HCT116 (cell line): ENCODE data around the gene PLSCR4. TPM values are rescaled to one million over a fixed set of nuclear protein-coding genes. Genes with fewer than 3 reads are reported as not detected.

Experiments
- ATAC-seq: fragments of 200-7000 bp; cut with Tn5 transposase; 2 replicates; pipeline ENCODE4 v1.9.1; 2020; ENCODE audit warnings: mild to moderate bottlenecking, moderate library complexity
- BruUV-seq: library from RNA; stranded (reverse); fragments of 400-500 nt; replicated peaks from 2 replicates; lab custom pipeline; 2021; lab: Mats Ljungman, UMichigan
- CTCF ChIA-PET: fragments of 300-600 bp; sonication (Branson Sonifier 250); formaldehyde crosslinking; loops from one replicate; lab custom pipeline; 2021; ENCODE audit warnings: antibody characterized with exemption; lab: Charles Lee
- POLR2A ChIA-PET: fragments of 300-600, 350-600 bp; sonication (Branson Sonifier 250); formaldehyde crosslinking; loops from one replicate; lab custom pipeline; 2021; ENCODE audit warnings: antibody characterized with exemption; lab: Charles Lee
- RAD21 ChIA-PET, 2 experiments: fragments of 300-600 bp; sonication (Branson Sonifier 250); formaldehyde crosslinking; loops; one replicate each; lab custom pipeline; 2023; ENCODE audit warnings: low total read pairs in 2 of 2; ENCODE audit not compliant: uncharacterized antibody in 2 of 2, unreplicated experiment in 2 of 2, low non-redundant PET in 1 of 2; lab: Charles Lee
- DNase-seq: peaks from one replicate; pipeline ENCODE4 v3.0.0-alpha.2; 2010; ENCODE audit warnings: low read depth, low spot score
- H2AFZ ChIP-seq: fragments of 200-600 bp; shearing (Covaris generic), sonication (generic); 2 replicates; pipeline ENCODE4 v1.6.1; 2017; ENCODE audit warnings: low read depth, mixed run types, mixed read lengths, antibody characterized with exemption, low read length; ENCODE audit not compliant: poor library complexity, severe bottlenecking
- H3K27ac ChIP-seq: 2 replicates; pipeline ENCODE4 v1.5.1; 2012; ENCODE audit warnings: low read depth, low read length
- H3K27me3 ChIP-seq: fragments of 200-600 bp; sonication (generic); 2 replicates; pipeline ENCODE4 v1.6.1; 2016; ENCODE audit warnings: mixed run types, low read length, mixed read lengths; ENCODE audit not compliant: insufficient read depth
- H3K36me3 ChIP-seq, 2 experiments: fragments of 200-500 bp in 1 of 2; fragments of 200-600 bp in 1 of 2; sonication (Bioruptor generic) in 1 of 2; sonication (generic) in 1 of 2; 2 replicates each; pipeline versions ENCODE4 v1.5.1 to v1.6.1; 2014 to 2016; ENCODE audit warnings: low read length in 2 of 2, inconsistent platforms in 1 of 2, mixed read lengths in 1 of 2, mixed run types in 1 of 2; ENCODE audit not compliant: insufficient read depth in 2 of 2, control insufficient read depth in 1 of 2
- H3K4me1 ChIP-seq, 2 experiments: fragments of 200-600 bp in 1 of 2; sonication (generic) in 1 of 2; 2 replicates each; pipeline versions ENCODE4 v1.5.1 to v1.6.1; 2012 to 2017; ENCODE audit warnings: low read length in 2 of 2, inconsistent platforms in 1 of 2, mild to moderate bottlenecking in 1 of 2, mixed read lengths in 1 of 2, mixed run types in 1 of 2, moderate library complexity in 1 of 2; ENCODE audit not compliant: insufficient read depth in 2 of 2, control insufficient read depth in 1 of 2
- H3K4me2 ChIP-seq: fragments of 200-600 bp; sonication (generic); 2 replicates; pipeline ENCODE4 v1.6.1; 2017; ENCODE audit warnings: mixed run types, low read length, mixed read lengths
- H3K4me3 ChIP-seq, 2 experiments: fragments of 200-600 bp in 1 of 2; sonication (generic) in 1 of 2; replicated peaks in 1 of 2; 2 replicates each; pipeline ENCODE4 v1.5.1; 2011 to 2016; ENCODE audit warnings: low read length in 2 of 2, control low read depth in 1 of 2, low read depth in 1 of 2, mild to moderate bottlenecking in 1 of 2, mixed read lengths in 1 of 2, mixed run types in 1 of 2
- H3K79me2 ChIP-seq: fragments of 200-600 bp; sonication (generic); 2 replicates; pipeline ENCODE4 v1.6.1; 2017; ENCODE audit warnings: mild to moderate bottlenecking, mixed run types, low read length, moderate library complexity, mixed read lengths; ENCODE audit not compliant: insufficient read depth
- H3K9ac ChIP-seq: fragments of 200-600 bp; sonication (generic); 2 replicates; pipeline ENCODE4 v1.6.1; 2016; ENCODE audit warnings: low read length, mixed read lengths
- H3K9me2 ChIP-seq: fragments of 200-600 bp; sonication (generic), shearing (Covaris generic); 2 replicates; pipeline ENCODE4 v1.6.1; 2017; ENCODE audit warnings: mixed run types, mild to moderate bottlenecking, moderate library complexity; ENCODE audit not compliant: insufficient read depth
- H3K9me3 ChIP-seq, 2 experiments: fragments of 200-500 bp in 1 of 2; fragments of 200-600 bp in 1 of 2; sonication (Bioruptor generic) in 1 of 2; sonication (generic) in 1 of 2; 2 replicates each; pipeline ENCODE4 v1.6.1; 2014 to 2017; ENCODE audit warnings: low read length in 2 of 2, mixed read lengths in 2 of 2, inconsistent platforms in 1 of 2, low read depth in 1 of 2, mild to moderate bottlenecking in 1 of 2, mixed run types in 1 of 2, moderate library complexity in 1 of 2; ENCODE audit not compliant: control insufficient read depth in 1 of 2, insufficient read depth in 1 of 2
- H4K20me1 ChIP-seq: fragments of 200-600 bp; sonication (generic), shearing (Covaris generic); 2 replicates; pipeline ENCODE4 v1.6.1; 2017; ENCODE audit warnings: mixed run types, mild to moderate bottlenecking, moderate library complexity; ENCODE audit not compliant: insufficient read depth
- ATF3 ChIP-seq: IDR thresholded peaks from 2 replicates; pipeline ENCODE4 v1.6.1; 2012
- CBX3 ChIP-seq: IDR thresholded peaks from 2 replicates; pipeline ENCODE4 v1.6.1; 2012; ENCODE audit warnings: low read depth
- CEBPB ChIP-seq: IDR thresholded peaks from 2 replicates; pipeline ENCODE4 v1.6.1; 2012; ENCODE audit warnings: low read depth
- CTCF ChIP-seq, 3 experiments: fragments of 200-600 bp in 1 of 3; sonication (generic) in 1 of 3; IDR thresholded peaks in 2 of 3; conservative IDR thresholded peaks in 1 of 3; 2 replicates each; pipeline ENCODE4 v1.5.1; 2012 to 2017; ENCODE audit warnings: low read depth in 2 of 3, low read length in 2 of 3, antibody characterized with exemption in 1 of 3, borderline replicate concordance in 1 of 3, control low read depth in 1 of 3, mild to moderate bottlenecking in 1 of 3, mixed read lengths in 1 of 3, mixed run types in 1 of 3, moderate library complexity in 1 of 3; ENCODE audit not compliant: insufficient read depth in 1 of 3
- EGR1 ChIP-seq: IDR thresholded peaks from 2 replicates; pipeline ENCODE4 v1.6.1; 2012; ENCODE audit warnings: low read depth
- EZH2 ChIP-seq: fragments of 200-600 bp; sonication (generic); IDR thresholded peaks from 2 replicates; pipeline ENCODE4 v1.6.1; 2017; ENCODE audit warnings: antibody characterized with exemption, mixed run types
- EZH2phosphoT487 ChIP-seq: fragments of 200-600 bp; IDR thresholded peaks from 2 replicates; pipeline ENCODE4 v1.6.1; 2018; ENCODE audit warnings: antibody characterized with exemption, borderline replicate concordance
- FOSL1 ChIP-seq: IDR thresholded peaks from 2 replicates; pipeline ENCODE4 v1.6.1; 2012; ENCODE audit warnings: low read depth
- JUND ChIP-seq: IDR thresholded peaks from 2 replicates; pipeline ENCODE4 v1.6.1; 2012
- POLR2AphosphoS5 ChIP-seq: IDR thresholded peaks from 2 replicates; pipeline ENCODE4 v1.6.1; 2011; ENCODE audit warnings: mild to moderate bottlenecking, low read depth, low read length, moderate library complexity
- RAD21 ChIP-seq: IDR thresholded peaks from 2 replicates; pipeline ENCODE4 v1.6.1; 2012; ENCODE audit warnings: low read depth, mild to moderate bottlenecking
- REST ChIP-seq: IDR thresholded peaks from 2 replicates; pipeline ENCODE4 v1.6.1; 2012; ENCODE audit warnings: low read depth
- SIN3A ChIP-seq: IDR thresholded peaks from 2 replicates; pipeline ENCODE4 v1.6.1; 2012; ENCODE audit warnings: low read depth
- SP1 ChIP-seq: IDR thresholded peaks from 2 replicates; pipeline ENCODE4 v1.6.1; 2012; ENCODE audit warnings: low read depth
- TCF7L2 ChIP-seq: IDR thresholded peaks from 2 replicates; pipeline ENCODE4 v1.7.0; 2011; ENCODE audit warnings: borderline replicate concordance, inconsistent platforms; ENCODE audit not compliant: insufficient read depth, insufficient read length; ENCODE audit errors: extremely low read depth
- YY1 ChIP-seq: IDR thresholded peaks from 2 replicates; pipeline ENCODE4 v1.6.1; 2011; ENCODE audit warnings: low read length, low read depth, moderate library complexity, mild to moderate bottlenecking; ENCODE audit not compliant: insufficient replicate concordance; ENCODE audit errors: extremely low read depth
- ZBTB33 ChIP-seq: IDR thresholded peaks from 2 replicates; pipeline ENCODE4 v1.6.1; 2011; ENCODE audit warnings: mild to moderate bottlenecking, low read length, moderate library complexity; ENCODE audit not compliant: insufficient replicate concordance; ENCODE audit errors: extremely low read depth
- ZNF274 ChIP-seq: fragments of 200-500 bp; sonication (Bioruptor generic); IDR thresholded peaks from 2 replicates; pipeline ENCODE4 v1.6.1; 2014; ENCODE audit warnings: mild to moderate bottlenecking, low read depth, low read length, inconsistent platforms
- intact Hi-C: fragments of 100-400 bp; cut with micrococcal nuclease; formaldehyde crosslinking; loops from 2 replicates; pipeline ENCODE4 v1.10.0; 2022
- total RNA-seq: library from RNA; stranded (reverse); gene quantifications from one replicate; pipeline ENCODE4 v1.2.1, GENCODE V29; 2021; ENCODE audit not compliant: unreplicated experiment

Gene PLSCR4
- total RNA-seq, 1 experiment from 2014 or later = 4.1 TPM

- Histone ChIP-seq H2AFZ (no peak overlapping the region), H3K9ac (no peak overlapping the region), H3K27ac (no peak overlapping the region), H3K36me3 (no peaks in the 10 kb centered on the region), H3K4me3 (no peak overlapping the region), H3K9me2 (no peaks in the 10 kb centered on the region), H3K79me2 (no peaks in the 10 kb centered on the region), H3K9me3 (no peaks in the 10 kb centered on the region), H3K27me3 (no peaks in the 10 kb centered on the region), H4K20me1 (no peaks in the 10 kb centered on the region), H3K4me2 (no peak overlapping the region), H3K4me1 (peaks cover 4 to 13% of the 10 kb centered on the region in 2 experiments; a peak in 3 of 4 replicates)
- TF ChIP-seq ZBTB33 = no peak
- TF ChIP-seq CEBPB = no peak
- no peak for TF ChIP-seq EGR1
- TF ChIP-seq POLR2AphosphoS5 = no peak
- no peak for TF ChIP-seq EZH2phosphoT487
- no peak for TF ChIP-seq JUND
- TF ChIP-seq EZH2 = no peak
- TF ChIP-seq YY1 = no peak
- no peak for TF ChIP-seq REST
- no peak for TF ChIP-seq CTCF (IDR thresholded peaks at IDR 0.05 in 2 of 3, conservative IDR thresholded peaks at IDR 0.05 in 1 of 3; ENCODE audit: borderline replicate concordance in 1 of 3, insufficient read depth in 1 of 3, low read depth in 2 of 3, low read length in 2 of 3)
- no peak for TF ChIP-seq RAD21
- TF ChIP-seq SIN3A = no peak
- TF ChIP-seq CBX3 = no peak
- TF ChIP-seq ZNF274 = no peak
- no peak for TF ChIP-seq TCF7L2
- no peak for TF ChIP-seq ATF3
- no peak for TF ChIP-seq SP1
- no peak for TF ChIP-seq FOSL1
- DNase-seq (no peak), ATAC-seq (no peak)
- ChIA-PET CTCF (interaction anchor here (2.0 kb wide), 1 partner anchor 23 kb away, joined by 5 read pairs; no protein-coding TSS in a partner anchor), RAD21 (interaction anchor here in 1 of 2 experiments (0.6 kb wide), 1 partner anchor 89 kb away, joined by 5 read pairs; no protein-coding TSS in a partner anchor), POLR2A (no interaction called here)
- no TSS peak for BruUV-seq
- intact Hi-C loops = no loop called here
Measured at GRCh38 chr3:146164971-146165769, 85.7 kb downstream of the PLSCR4 start.
